ENCODE results near the gene THEM5. TPM values are rescaled to one million over a fixed set of nuclear protein-coding genes. Genes with fewer than 3 reads are reported as not detected.

Gene THEM5
- total and polyA plus RNA-seq, 10 of the 15 experiments (the other 5 are each of a cell fraction or from before 2014, with no cell fraction given) = 0.16 TPM; not detected in 9

DNA sequence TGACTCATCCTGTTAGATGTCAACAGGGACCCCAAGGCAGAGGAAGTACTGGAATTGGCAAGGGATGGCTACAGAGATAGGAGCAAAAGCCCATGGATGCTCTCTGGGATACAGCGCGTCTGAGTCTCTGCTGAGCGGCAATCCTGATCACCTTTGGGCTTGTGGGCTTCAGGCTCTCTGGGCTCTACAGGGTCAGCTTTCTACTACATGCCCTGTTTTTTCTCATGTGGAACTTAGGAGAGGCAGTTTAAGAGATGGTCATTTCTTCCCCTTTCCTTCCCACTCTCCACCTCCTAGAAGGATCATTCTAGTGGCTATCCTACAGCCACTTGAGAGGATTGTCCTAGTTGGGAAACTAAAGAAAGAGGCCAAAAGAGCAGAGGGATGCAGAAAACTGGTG lies 49.6 kb downstream of the THEM5 start (continued):
- TF ChIP-seq SUPT20H (IDR thresholded peaks at IDR 0.05; ENCODE audit: borderline replicate concordance, control insufficient read depth, low read depth, low read length) (no peak), RFX5 (IDR thresholded peaks at IDR 0.05; ENCODE audit: low read depth, low read length) (no peak), NFYA (IDR thresholded peaks at IDR 0.05; ENCODE audit: borderline replicate concordance, low read depth, low read length) (no peak)
- TF ChIP-seq, protein P1, sequence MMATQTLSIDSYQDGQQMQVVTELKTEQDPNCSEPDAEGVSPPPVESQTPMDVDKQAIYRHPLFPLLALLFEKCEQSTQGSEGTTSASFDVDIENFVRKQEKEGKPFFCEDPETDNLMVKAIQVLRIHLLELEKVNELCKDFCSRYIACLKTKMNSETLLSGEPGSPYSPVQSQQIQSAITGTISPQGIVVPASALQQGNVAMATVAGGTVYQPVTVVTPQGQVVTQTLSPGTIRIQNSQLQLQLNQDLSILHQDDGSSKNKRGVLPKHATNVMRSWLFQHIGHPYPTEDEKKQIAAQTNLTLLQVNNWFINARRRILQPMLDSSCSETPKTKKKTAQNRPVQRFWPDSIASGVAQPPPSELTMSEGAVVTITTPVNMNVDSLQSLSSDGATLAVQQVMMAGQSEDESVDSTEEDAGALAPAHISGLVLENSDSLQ (IDR thresholded peaks at IDR 0.05) = no peak
- TF ChIP-seq, protein P2, sequence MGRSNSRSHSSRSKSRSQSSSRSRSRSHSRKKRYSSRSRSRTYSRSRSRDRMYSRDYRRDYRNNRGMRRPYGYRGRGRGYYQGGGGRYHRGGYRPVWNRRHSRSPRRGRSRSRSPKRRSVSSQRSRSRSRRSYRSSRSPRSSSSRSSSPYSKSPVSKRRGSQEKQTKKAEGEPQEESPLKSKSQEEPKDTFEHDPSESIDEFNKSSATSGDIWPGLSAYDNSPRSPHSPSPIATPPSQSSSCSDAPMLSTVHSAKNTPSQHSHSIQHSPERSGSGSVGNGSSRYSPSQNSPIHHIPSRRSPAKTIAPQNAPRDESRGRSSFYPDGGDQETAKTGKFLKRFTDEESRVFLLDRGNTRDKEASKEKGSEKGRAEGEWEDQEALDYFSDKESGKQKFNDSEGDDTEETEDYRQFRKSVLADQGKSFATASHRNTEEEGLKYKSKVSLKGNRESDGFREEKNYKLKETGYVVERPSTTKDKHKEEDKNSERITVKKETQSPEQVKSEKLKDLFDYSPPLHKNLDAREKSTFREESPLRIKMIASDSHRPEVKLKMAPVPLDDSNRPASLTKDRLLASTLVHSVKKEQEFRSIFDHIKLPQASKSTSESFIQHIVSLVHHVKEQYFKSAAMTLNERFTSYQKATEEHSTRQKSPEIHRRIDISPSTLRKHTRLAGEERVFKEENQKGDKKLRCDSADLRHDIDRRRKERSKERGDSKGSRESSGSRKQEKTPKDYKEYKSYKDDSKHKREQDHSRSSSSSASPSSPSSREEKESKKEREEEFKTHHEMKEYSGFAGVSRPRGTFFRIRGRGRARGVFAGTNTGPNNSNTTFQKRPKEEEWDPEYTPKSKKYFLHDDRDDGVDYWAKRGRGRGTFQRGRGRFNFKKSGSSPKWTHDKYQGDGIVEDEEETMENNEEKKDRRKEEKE (IDR thresholded peaks at IDR 0.05) = no peak

- ATAC-seq (no peak), FAIRE-seq (no peak), DNase-seq (ENCODE audit: low read depth, low spot score) (no peak)
- H2AFZ ChIP-seq (ENCODE audit: control insufficient read depth, low read depth, low read length) = no peak overlapping the region
- no peak overlapping the region for H3K9ac ChIP-seq (ENCODE audit: control insufficient read depth, insufficient read depth, low read length)
- in situ Hi-C loops (cut with MboI) (no loop called here), intact Hi-C loops (cut with micrococcal nuclease; ENCODE audit: unreplicated experiment) (no loop called here)
- TF ChIP-seq TCF3 (IDR thresholded peaks at IDR 0.05; ENCODE audit: borderline replicate concordance, insufficient read depth, low read depth, low read length) (no peak), E2F4 (IDR thresholded peaks at IDR 0.05; ENCODE audit: low read depth, low read length) (no peak), IRF4 (IDR thresholded peaks at IDR 0.05; ENCODE audit: low read depth, low read length) (no peak), MEF2B (IDR thresholded peaks at IDR 0.05; ENCODE audit: partially characterized antibody, poor library complexity, severe bottlenecking) (no peak), CBX5 (IDR thresholded peaks at IDR 0.05; ENCODE audit: low read depth) (no peak), ATF3 (IDR thresholded peaks at IDR 0.05; ENCODE audit: borderline replicate concordance, extremely low read depth, low read depth, low read length) (no peak)
- no peaks in the 10 kb centered on the region for H3K9me3 ChIP-seq (replicated peaks; ENCODE audit: control insufficient read depth, insufficient read depth, low read length)
- no peak overlapping the region for H3K27ac ChIP-seq (ENCODE audit: control insufficient read depth, insufficient read depth)
- H3K79me2 ChIP-seq (ENCODE audit: control insufficient read depth, insufficient read depth, low read length) = no peaks in the 10 kb centered on the region
- RAD21 ChIA-PET (ENCODE audit: unreplicated experiment) = no interaction called here
- CTCF ChIA-PET = no interaction called here
- H3K4me2 ChIP-seq (ENCODE audit: control insufficient read depth, insufficient read depth) = no peak overlapping the region
- H3K36me3 ChIP-seq (ENCODE audit: control insufficient read depth in 2 of 2, insufficient read depth in 2 of 2, low read length in 1 of 2) = no peaks in the 10 kb centered on the region
- H3K27me3 ChIP-seq (replicated peaks in 1 of 2; ENCODE audit: control insufficient read depth in 2 of 2, insufficient read depth in 2 of 2, low read length in 1 of 2) = peaks cover 0 to 11% of the 10 kb centered on the region in 2 experiments; a peak in 3 of 4 replicates
- H3K4me1 ChIP-seq (ENCODE audit: control insufficient read depth, insufficient read depth, low read length) = peaks cover 6% of the 10 kb centered on the region; the same call in 1 of the 2 replicates
- H3K4me3 ChIP-seq = no peak overlapping the region
- POLR2A ChIA-PET = no interaction called here
- SMC1A ChIA-PET (ENCODE audit: uncharacterized antibody, unreplicated experiment) = no interaction called here
- H4K20me1 ChIP-seq (ENCODE audit: control insufficient read depth, insufficient read depth) = no peaks in the 10 kb centered on the region
- no TSS peak for BruUV-seq (replicated peaks)
Measured at GRCh38 chr1:151803164-151803563, 50.3 kb downstream of the THEM5 start.

Data from GM12878 (cell line).